ENCODE data around the gene SLC6A6.

SLC6A6 gene

GRCh38 chr3:14520967-14521366 lies 118.6 kb downstream of the SLC6A6 start:
- DNase-seq (ENCODE audit: low read depth in 3 of 3), result no peak

- no peak for DNase-seq (ENCODE audit: low read depth in 3 of 3)
These were observed 119.2 kb downstream of the SLC6A6 start for GRCh38 chr3:14521611-14522010.

- no peak for DNase-seq (ENCODE audit: low read depth in 3 of 3)
These were observed 119.8 kb downstream of the SLC6A6 start for GRCh38 chr3:14522129-14522691.

- DNase-seq (ENCODE audit: low read depth in 3 of 3), result no peak
These were observed 120.4 kb downstream of the SLC6A6 start for GRCh38 chr3:14522768-14523167.

- no peak for DNase-seq (ENCODE audit: low read depth in 3 of 3)
These were observed 121.4 kb downstream of the SLC6A6 start for GRCh38 chr3:14523792-14524191.

GRCh38 chr3:14524311-14524711 lies 121.9 kb downstream of the SLC6A6 start:
- no peak for DNase-seq (ENCODE audit: low read depth in 3 of 3)

GRCh38 chr3:14524920-14525660 lies 122.7 kb downstream of the SLC6A6 start:
- no peak for DNase-seq (ENCODE audit: low read depth in 3 of 3)

GRCh38 chr3:14525685-14526631 lies 123.6 kb downstream of the SLC6A6 start:
- no peak for DNase-seq (ENCODE audit: low read depth in 3 of 3)

- no peak for DNase-seq (ENCODE audit: low read depth in 3 of 3)
These were observed 125.7 kb downstream of the SLC6A6 start for GRCh38 chr3:14528081-14528480.

GRCh38 chr3:14531856-14532395 lies 129.5 kb downstream of the SLC6A6 start:
- no peak for DNase-seq (ENCODE audit: low read depth in 3 of 3)

GRCh38 chr3:14532691-14533456 lies 130.5 kb downstream of the SLC6A6 start:
- DNase-seq (ENCODE audit: low read depth in 3 of 3), result no peak

GRCh38 chr3:14533457-14533958 lies 131.1 kb downstream of the SLC6A6 start:
- no peak for DNase-seq (ENCODE audit: low read depth in 3 of 3)

- DNase-seq (ENCODE audit: low read depth in 3 of 3), result no peak
These were observed 132.2 kb downstream of the SLC6A6 start for GRCh38 chr3:14534516-14535191.

GRCh38 chr3:14535616-14536015 lies 133.2 kb downstream of the SLC6A6 start:
- DNase-seq (ENCODE audit: low read depth in 3 of 3), result no peak

- no peak for DNase-seq (ENCODE audit: low read depth in 3 of 3)
These were observed 133.8 kb downstream of the SLC6A6 start for GRCh38 chr3:14536055-14536815.

GRCh38 chr3:14536837-14537589 lies 134.6 kb downstream of the SLC6A6 start:
- DNase-seq (ENCODE audit: low read depth in 3 of 3), result no peak

- DNase-seq (ENCODE audit: low read depth in 3 of 3), result no peak
These were observed 135.4 kb downstream of the SLC6A6 start for GRCh38 chr3:14537590-14538450.

- no peak for DNase-seq (ENCODE audit: low read depth in 3 of 3)
These were observed 136.2 kb downstream of the SLC6A6 start for GRCh38 chr3:14538451-14539088.

Measured in stimulated activated CD4-positive, alpha-beta T cell treated with anti-CD3 and anti-CD28 coated beads, TNF-alpha, amount 100 ng/mL, for 4 hours (primary cell).